ENCODE data around the gene CEP57. TPM values are rescaled to one million over a fixed set of nuclear protein-coding genes. Genes with fewer than 3 reads are reported as not detected.

Gene CEP57
- total RNA-seq, 2 experiments from 2014 or later: 67.7 to 73.2 TPM

Other genes starting within 250 kb of the CEP57 start
- 10 to 100 TPM; 51.6 to 71.2 TPM for gene FAM76B, start 716 bp upstream of the CEP57 start, total RNA-seq
- 10 to 100 TPM; 13.5 to 15.2 TPM for gene MTMR2, start 133.6 kb downstream of the CEP57 start, total RNA-seq